T-helper 22 cell (primary cell): ENCODE measurements around the gene PPP1R37.
A peak's percentile ranks its signal among the peaks of the same experiment; 100 is the strongest.

Source experiments
- DNase-seq: peaks from one replicate; pipeline ENCODE4 v3.0.0-alpha.2; 2020; ENCODE audit warnings: low read depth

PPP1R37 gene

GRCh38 chr19:45153339-45154063 lies 60.5 kb downstream of the PPP1R37 start:
- peak; percentile 11 for DNase-seq

- DNase-seq: no peak
These were observed 61.3 kb downstream of the PPP1R37 start for GRCh38 chr19:45154064-45154827.

DNA sequence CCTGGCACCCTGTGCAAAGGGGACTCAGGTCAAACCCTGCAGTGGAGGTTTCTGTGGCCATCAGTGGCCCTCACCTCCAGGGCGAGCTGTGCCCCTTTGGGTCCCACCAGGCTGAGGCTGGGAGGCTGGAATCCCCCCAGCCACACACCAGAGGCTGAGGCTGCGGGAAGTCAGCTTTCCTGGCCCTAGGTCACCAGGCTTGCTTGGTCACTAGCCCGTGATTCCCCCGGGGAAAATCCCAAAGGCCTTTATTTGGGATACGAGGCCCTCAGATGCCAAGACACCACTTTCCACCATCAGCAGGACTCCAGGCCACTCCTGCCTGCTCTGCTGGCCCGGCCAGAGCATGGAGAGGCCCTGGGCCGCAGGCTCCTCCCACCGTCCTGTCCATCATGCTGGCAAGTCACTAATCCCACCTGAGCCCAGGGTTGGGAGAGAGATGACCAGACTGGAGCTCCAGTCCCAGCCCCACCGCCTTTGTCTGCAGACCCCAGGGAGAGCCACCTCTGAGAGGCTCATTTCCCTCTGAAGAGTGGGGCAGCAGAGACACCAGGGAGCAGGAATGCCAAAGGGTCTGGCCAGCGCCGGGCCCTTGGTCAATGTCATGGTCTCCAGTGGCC lies 63.1 kb downstream of the PPP1R37 start:
- no peak for DNase-seq

DNA sequence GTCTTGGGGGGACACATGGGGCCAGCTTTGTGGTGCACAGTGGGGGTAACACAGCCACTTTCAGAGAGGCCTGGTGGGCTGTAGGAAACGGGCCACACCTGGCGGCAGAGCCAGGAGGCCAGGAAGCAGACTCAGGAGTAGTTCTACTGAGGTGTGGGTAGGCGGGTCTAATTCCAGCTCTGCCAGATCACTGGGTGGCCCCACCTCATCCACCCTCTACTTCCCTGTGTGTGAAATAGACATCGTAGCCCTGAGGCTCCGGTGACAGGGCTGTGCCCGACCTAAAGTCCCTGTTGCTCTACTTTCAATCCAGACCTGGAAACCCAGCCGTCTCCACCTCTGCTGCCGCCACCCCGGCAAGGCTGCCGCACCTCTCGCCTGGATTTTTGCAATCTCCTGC lies 63.8 kb downstream of the PPP1R37 start:
- DNase-seq: no peak

DNA sequence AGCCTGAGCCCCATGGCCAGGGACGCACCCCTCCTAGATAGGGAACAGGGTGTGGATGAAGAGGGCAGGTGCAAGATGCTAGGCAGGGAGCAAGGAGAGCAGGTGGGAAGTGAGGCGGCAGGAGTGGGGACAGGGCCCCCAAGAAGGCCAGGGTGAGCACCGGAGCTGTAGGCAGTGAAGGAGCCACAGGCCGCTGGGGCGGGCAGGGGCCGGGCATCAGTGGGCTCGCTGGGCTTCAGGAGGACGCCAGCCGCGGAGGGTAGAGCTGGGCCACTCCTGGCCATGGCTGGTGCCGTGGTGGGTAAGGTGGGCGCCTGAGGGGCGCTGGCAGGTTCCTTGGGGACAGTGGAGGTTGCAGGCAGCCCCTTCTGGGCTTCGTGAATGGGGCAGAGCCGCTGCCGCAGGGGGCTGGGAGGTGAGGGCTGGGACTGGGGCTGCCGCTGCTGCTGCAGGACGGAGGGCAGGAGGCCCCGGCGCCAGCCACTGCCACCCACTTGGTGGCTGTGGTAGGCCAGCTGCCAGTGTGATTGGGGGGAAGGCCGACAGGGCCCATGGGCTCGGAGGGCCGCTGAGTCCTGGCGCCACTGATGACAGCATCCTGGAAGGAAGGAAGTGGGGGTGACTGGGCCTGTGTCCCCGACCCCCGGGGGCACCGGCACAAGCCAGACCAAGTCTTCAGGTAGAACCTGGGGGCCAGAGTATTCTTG lies 65.7 kb downstream of the PPP1R37 start:
- DNase-seq: no peak

DNA sequence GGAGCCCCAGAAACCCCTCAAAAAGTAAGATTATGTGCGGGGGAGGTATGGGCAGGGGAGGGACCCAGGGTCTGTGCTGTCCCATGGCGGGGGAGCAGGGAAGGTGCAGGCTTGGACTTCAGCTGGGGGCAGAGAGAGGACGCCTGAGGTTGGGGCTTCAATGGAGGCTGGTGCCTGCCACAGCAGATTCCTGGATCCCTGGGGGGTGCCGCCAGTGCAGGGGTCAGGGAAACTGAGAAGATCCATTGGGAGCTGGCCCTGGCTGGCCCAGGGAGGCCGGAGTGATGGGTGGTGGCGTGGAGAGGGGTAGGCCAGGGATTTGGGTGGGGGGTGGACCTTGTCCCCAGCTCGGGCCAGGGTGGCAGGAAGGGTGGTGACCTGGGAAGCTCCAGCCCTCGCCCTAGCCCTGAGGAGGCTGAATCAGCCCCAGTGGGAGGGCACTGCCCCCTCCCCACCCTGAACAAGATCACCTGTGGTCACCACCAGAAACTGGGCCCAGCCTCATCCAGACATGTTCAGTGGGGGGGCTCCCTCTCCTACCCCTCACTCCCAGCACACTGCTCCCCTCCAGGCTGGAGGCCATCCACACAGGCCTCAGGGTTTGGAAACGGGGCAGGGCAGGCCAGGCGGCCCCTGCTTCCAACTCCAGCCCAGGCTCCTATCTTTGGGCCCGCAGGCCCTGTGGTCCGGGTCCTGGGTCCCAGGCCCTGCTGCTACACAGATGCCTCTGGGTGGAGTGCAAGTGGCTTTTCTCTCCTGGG lies 66.4 kb downstream of the PPP1R37 start:
- no peak for DNase-seq

GRCh38 chr19:45159971-45160324 lies 67.0 kb downstream of the PPP1R37 start:
- DNase-seq: no peak

DNA sequence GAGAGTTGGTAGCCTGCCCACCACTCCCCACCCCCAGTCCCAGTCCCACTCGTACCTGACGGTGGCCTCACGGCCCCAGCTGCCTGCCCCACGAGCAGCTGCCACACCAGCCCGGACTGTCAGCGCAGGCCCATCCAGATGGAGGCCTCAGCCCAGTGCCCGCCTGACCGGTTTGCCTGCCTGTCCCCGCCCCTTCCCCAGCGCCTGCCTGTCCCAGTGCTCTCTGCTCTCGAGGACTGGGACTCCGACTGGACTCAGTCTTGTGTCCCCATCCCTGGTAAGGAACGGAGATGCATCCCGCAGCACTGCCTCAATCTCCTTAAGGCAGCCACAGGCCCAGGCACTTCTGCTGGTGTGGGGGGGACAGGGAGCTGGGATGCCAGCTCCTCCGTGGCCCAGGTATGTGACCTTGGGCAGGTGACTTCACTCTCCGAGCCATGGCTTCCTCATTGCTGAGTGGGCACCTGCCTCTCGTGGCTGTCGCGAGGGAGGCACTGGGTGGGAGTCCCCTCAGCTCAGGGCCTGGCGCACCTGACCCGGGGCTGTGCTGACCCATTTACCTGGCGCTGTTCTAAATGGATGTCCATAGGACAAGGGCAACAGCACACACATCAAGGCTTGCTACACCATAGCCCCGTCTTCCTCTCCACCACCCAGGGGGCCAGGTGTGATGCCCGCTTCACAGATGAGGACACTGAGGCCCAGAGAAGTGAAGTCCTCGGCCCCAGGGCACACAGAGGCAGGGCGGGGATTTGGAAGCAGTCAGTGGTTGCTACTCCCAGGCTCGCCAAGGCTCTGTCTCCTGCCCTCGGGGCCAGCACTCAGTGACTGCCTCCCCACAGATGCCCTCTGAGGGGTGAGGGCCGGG lies 68.1 kb downstream of the PPP1R37 start, which contains the start of gene NKPD1:
NKPD1 (minus strand) TSS at position 113 of the 868 bp plus-strand sequence. CDS start 832 bp downstream, outside the sequence.
- DNase-seq: no peak

DNA sequence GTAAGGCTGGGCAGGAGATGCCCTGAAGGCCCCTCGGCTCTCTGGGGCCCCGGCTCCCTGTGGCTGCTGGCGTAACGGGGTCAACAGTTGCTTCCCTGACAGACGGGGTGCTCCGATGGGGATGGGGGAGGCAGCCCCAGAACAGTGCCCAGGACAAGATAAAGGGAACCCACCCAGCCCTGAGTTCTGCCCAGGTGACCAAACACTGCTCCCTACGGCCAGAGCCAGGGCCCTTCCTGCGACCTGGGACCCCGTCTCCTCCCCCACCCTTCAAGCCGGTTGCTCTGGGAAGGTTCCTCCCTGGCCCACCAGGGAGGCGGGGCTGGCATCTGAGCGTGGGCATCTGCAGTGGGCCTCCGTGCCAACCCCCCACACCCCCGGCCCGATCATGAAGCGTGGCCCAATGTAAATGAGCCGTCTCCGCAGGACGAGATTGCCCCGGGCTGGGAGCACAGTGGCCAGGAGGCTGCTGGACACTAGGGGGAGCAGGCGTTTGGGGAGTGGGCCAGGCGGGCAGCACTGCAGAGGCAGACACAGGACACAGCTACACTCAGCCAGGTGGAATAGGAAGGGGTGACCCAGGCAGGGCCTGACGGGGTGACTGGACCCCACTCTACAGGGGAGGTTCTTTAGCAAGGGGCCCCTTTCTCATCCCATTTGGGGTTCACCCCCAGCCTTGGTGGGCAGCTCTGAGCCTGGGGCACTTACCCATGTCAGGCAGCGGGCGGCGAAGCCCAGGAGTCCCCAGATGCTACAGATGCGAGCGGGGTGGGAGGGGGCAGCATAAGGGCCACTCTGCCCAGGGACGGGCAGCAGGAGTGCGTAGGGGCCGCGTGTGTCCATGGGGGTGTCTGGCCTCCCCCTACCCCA lies 69.0 kb downstream of the PPP1R37 start:
- DNase-seq: no peak

GRCh38 chr19:45162608-45163143 lies 69.7 kb downstream of the PPP1R37 start:
- no peak for DNase-seq

- no peak for DNase-seq
These were observed 70.2 kb downstream of the PPP1R37 start for GRCh38 chr19:45163156-45163555.

GRCh38 chr19:45163751-45164460 lies 70.9 kb downstream of the PPP1R37 start:
- no peak for DNase-seq

GRCh38 chr19:45164577-45165335 lies 71.8 kb downstream of the PPP1R37 start:
- DNase-seq: peak; percentile 53

DNA sequence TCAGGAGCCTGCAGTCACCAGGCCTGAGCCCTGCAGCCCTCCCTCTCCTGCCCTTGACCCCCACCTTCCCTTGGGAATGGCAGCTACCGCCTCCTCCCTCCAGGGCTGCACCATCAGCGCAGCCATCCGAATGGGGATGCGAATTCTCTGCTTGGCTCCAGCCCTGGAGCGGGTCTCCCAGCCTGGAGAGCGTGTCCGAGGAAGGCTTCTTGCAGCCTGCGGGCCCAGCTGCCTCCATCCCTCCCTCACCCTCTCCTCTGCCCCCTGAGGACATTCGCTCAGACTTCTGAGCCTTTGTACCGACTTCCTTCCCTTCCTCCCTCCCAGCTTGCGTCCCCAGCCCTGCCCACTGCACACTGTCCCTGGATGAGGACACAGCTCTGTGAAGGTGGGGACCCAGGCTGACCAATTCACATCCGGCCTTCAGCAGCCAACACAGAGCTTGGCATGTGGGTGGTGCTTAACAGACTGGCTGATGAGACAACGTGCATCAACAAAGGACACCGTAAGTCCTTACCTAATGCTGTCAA lies 73.8 kb downstream of the PPP1R37 start:
- DNase-seq: no peak

DNA sequence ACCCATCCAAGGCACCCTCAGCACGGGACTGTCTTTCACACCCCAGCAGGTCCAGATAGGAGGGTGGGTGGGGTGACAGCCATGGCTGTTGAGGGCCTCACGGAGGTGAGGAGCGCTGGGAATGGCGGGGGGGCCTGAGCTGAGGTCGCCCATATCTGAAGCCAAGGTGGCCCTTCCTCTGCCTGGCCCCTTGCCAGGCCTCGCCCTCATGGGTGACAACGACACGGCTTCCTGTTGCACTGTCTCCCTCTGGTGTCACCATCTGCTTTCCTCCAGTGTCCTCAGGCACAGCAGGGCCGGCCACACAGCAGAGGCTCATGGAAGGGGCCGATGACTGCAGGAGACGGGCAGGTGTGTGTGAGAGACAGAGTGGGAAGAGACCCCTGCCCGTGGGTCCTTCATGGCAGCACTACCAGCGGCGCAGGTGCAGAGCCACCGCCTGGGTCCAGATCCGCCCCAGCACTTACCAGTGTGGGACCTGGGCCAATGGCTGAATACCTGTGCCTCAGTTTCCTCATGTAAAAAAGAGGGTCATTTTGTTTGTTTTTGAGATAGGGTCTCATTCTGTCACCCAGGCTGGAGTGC lies 75.9 kb downstream of the PPP1R37 start:
- no peak for DNase-seq

- DNase-seq: no peak
These were observed 76.6 kb downstream of the PPP1R37 start for GRCh38 chr19:45169602-45170001.
